Mesenchymal stem cell (in vitro differentiated cells and primary cell): ENCODE measurements around the gene FOLR3.

ENCODE experiments used
- DNase-seq: peaks from one replicate; pipeline ENCODE4 v3.0.0-alpha.2; 2013
- H2AFZ ChIP-seq: one replicate; pipeline ENCODE4 v1.6.1; 2013; ENCODE audit warnings: low read depth, mild to moderate bottlenecking, control low read depth, inconsistent platforms, low read length, moderate library complexity
- H2AK5ac ChIP-seq: 2 replicates; pipeline ENCODE4 v1.6.1; 2013; ENCODE audit warnings: low read length, moderate library complexity, mild to moderate bottlenecking, inconsistent platforms; ENCODE audit not compliant: severe bottlenecking
- H2BK120ac ChIP-seq: one replicate; pipeline ENCODE4 v1.6.1; 2013; ENCODE audit warnings: low read depth, mild to moderate bottlenecking, inconsistent platforms, low read length, moderate library complexity
- H2BK12ac ChIP-seq, 2 experiments: one replicate each; pipeline ENCODE4 v1.6.1; 2013; ENCODE audit warnings: inconsistent platforms in 2 of 2, low read length in 2 of 2, mild to moderate bottlenecking in 2 of 2, moderate library complexity in 2 of 2, control low read depth in 1 of 2
- H2BK15ac ChIP-seq: one replicate; pipeline ENCODE4 v1.6.1; 2013; ENCODE audit warnings: mild to moderate bottlenecking, low read depth, inconsistent platforms; ENCODE audit not compliant: poor library complexity, severe bottlenecking
- H2BK5ac ChIP-seq: 2 replicates; pipeline ENCODE4 v1.6.1; 2013; ENCODE audit warnings: low read depth, mild to moderate bottlenecking, low read length, control low read depth, inconsistent platforms; ENCODE audit not compliant: poor library complexity, severe bottlenecking
- H3K14ac ChIP-seq, 2 experiments: one replicate each; pipeline ENCODE4 v1.6.1; 2013; ENCODE audit warnings: inconsistent platforms in 2 of 2, low read length in 2 of 2, control low read depth in 1 of 2, mild to moderate bottlenecking in 1 of 2, moderate library complexity in 1 of 2
- H3K18ac ChIP-seq, 2 experiments: one replicate each; pipeline ENCODE4 v1.6.1; 2013; ENCODE audit warnings: inconsistent platforms in 2 of 2, low read length in 2 of 2, control low read depth in 1 of 2, low read depth in 1 of 2, mild to moderate bottlenecking in 1 of 2
- H3K23ac ChIP-seq, 2 experiments: one replicate each; pipeline ENCODE4 v1.6.1; 2013; ENCODE audit warnings: inconsistent platforms in 2 of 2, low read length in 2 of 2, mild to moderate bottlenecking in 2 of 2, moderate library complexity in 2 of 2, control low read depth in 1 of 2
- H3K27ac ChIP-seq: 2 replicates; pipeline ENCODE4 v1.5.1; 2013; ENCODE audit warnings: mild to moderate bottlenecking, moderate library complexity, low read length, control low read depth, inconsistent platforms; ENCODE audit not compliant: poor library complexity, severe bottlenecking
- H3K27me3 ChIP-seq, 2 experiments: 2 replicates each; pipeline versions ENCODE4 v1.6.1 to v1.7.0; 2013; ENCODE audit warnings: low read length in 2 of 2, mild to moderate bottlenecking in 2 of 2, moderate library complexity in 2 of 2, control low read depth in 1 of 2, inconsistent platforms in 1 of 2; ENCODE audit not compliant: control insufficient read depth in 1 of 2, insufficient read depth in 1 of 2
- H3K36me3 ChIP-seq, 2 experiments: 2 replicates each; pipeline versions ENCODE4 v1.6.1 to v1.7.0; 2013; ENCODE audit warnings: low read length in 2 of 2, control low read depth in 1 of 2, inconsistent platforms in 1 of 2, low read depth in 1 of 2, mild to moderate bottlenecking in 1 of 2; ENCODE audit not compliant: insufficient read depth in 2 of 2, control insufficient read depth in 1 of 2
- H3K4ac ChIP-seq, 2 experiments: one replicate each; pipeline ENCODE4 v1.6.1; 2013; ENCODE audit warnings: inconsistent platforms in 2 of 2, low read length in 2 of 2, mild to moderate bottlenecking in 2 of 2, moderate library complexity in 2 of 2, control low read depth in 1 of 2, low read depth in 1 of 2
- H3K4me1 ChIP-seq: 2 replicates; pipeline ENCODE4 v1.6.1; 2013; ENCODE audit warnings: low read depth, low read length, control low read depth; ENCODE audit not compliant: control insufficient read depth, insufficient read depth
- H3K4me2 ChIP-seq: 2 replicates; pipeline ENCODE4 v1.6.1; 2013; ENCODE audit warnings: low read length, mild to moderate bottlenecking, inconsistent platforms; ENCODE audit not compliant: poor library complexity, severe bottlenecking
- H3K4me3 ChIP-seq, 2 experiments: 2 replicates each; pipeline versions ENCODE4 v1.5.1 to v1.7.0; 2013; ENCODE audit warnings: low read length in 2 of 2, mild to moderate bottlenecking in 2 of 2, control low read depth in 1 of 2, low read depth in 1 of 2; ENCODE audit not compliant: insufficient read depth in 1 of 2
- H3K79me1 ChIP-seq: replicated peaks from 2 replicates; pipeline ENCODE4 v1.6.1; 2013; ENCODE audit warnings: mild to moderate bottlenecking, control low read depth, low read length, inconsistent platforms; ENCODE audit not compliant: poor library complexity, severe bottlenecking
- H3K9ac ChIP-seq: 2 replicates; pipeline ENCODE4 v1.7.0; 2013; ENCODE audit warnings: mild to moderate bottlenecking, low read length, moderate library complexity
- H3K9me3 ChIP-seq: 2 replicates; pipeline ENCODE4 v1.7.0; 2013; ENCODE audit warnings: mild to moderate bottlenecking, low read length; ENCODE audit not compliant: control insufficient read depth
- H4K8ac ChIP-seq: one replicate; pipeline ENCODE4 v1.6.1; 2013; ENCODE audit warnings: inconsistent platforms, mild to moderate bottlenecking, low read length, moderate library complexity
- H4K91ac ChIP-seq: one replicate; pipeline ENCODE4 v1.6.1; 2013; ENCODE audit warnings: mild to moderate bottlenecking, low read length, inconsistent platforms
- WGBS: methylation state at CpG from one replicate; pipeline ENCODE4 v1.1.7; 2013; ENCODE audit warnings: mixed read lengths; 5-methylcytosine and 5-hydroxymethylcytosine counted together

FOLR3 gene

GRCh38 chr11:72122607-72123006, 12.9 kb upstream of the FOLR3 start:
- H4K8ac ChIP-seq: no peak overlapping the region
- H3K9me3 ChIP-seq: no peaks in the 10 kb centered on the region
- H3K23ac ChIP-seq: no peak overlapping the region
- no peak overlapping the region for H3K4ac ChIP-seq
- H3K36me3 ChIP-seq: peaks cover 0 to 9% of the 10 kb centered on the region in 2 experiments
- no peak overlapping the region for H2BK12ac ChIP-seq
- H3K14ac ChIP-seq: no peak overlapping the region
- 85% methylated on average over 1 of the region's 1 CpG for WGBS
- H2AK5ac ChIP-seq: no peak overlapping the region
- H3K18ac ChIP-seq: no peak overlapping the region
- no peak overlapping the region for H2AFZ ChIP-seq
- no peaks in the 10 kb centered on the region for H3K4me1 ChIP-seq
- no peak for DNase-seq
- no peak overlapping the region for H3K4me3 ChIP-seq
- H3K79me1 ChIP-seq: no peaks in the 10 kb centered on the region
- H3K27ac ChIP-seq: no peak overlapping the region
- no peak overlapping the region for H2BK5ac ChIP-seq
- H3K9ac ChIP-seq: no peak overlapping the region
- no peak overlapping the region for H3K4me2 ChIP-seq
- H3K27me3 ChIP-seq: no peaks in the 10 kb centered on the region
- no peak overlapping the region for H2BK15ac ChIP-seq
- no peak overlapping the region for H4K91ac ChIP-seq
- H2BK120ac ChIP-seq: no peak overlapping the region

DNA sequence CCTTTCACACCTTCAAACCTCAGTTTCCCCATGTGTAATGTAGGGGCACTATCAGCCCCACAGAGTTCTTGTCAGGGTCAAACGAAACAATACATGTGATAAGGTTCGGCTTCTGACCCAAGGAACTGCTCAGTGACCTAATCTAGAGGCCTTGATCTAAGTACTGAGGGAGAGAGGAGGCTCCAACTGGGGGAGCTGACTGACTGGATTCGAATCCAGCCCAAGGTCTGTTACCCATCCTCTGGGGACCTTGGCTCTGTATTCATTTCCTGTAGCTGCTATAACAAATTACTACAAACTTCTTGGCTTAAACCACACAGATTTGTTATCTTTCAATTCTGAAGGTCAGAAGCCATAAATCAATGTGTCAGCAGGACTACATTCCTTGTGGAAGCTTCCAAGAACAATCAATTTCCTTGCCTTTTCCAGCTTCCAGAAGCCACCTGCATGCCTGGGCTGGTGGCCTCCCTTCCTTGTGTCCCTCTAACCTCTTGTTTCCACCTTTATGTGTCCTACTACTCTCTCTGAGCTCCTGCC, 12.3 kb upstream of the FOLR3 start:
- no peak overlapping the region for H3K23ac ChIP-seq

DNA sequence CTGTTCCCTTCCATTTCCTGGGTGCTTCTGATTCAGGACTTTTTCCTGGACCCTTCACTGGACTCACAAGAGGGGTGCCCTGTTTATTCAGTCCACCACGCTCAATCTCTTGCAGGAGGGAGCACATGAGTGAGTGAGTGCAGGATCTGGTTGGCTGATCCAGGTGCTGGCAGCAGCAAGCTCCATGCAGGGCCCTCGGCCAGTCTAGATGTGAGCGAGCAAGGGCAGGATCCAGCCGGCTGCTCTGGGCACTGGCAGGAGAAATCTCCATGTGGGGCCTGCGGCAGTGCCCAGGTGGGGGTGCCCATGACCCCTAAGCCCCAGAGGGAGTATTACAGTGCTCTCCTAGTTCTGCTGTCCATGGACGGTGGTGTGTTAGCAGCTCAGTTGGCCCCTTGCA, 11.5 kb upstream of the FOLR3 start:
- DNase-seq: no peak
- WGBS: 90% methylated on average over 6 of the region's 6 CpGs
- no peak overlapping the region for H3K18ac ChIP-seq

More for the DNA sequence above, 12.3 kb upstream of the FOLR3 start:
- Histone ChIP-seq H3K79me1 (no peaks in the 10 kb centered on the region), H2BK15ac (no peak overlapping the region), H2AFZ (no peak overlapping the region), H3K4me3 (no peak overlapping the region), H4K91ac (no peak overlapping the region), H2AK5ac (no peak overlapping the region), H3K36me3 (peaks cover 0 to 8% of the 10 kb centered on the region in 2 experiments), H2BK120ac (no peak overlapping the region), H3K4me1 (no peaks in the 10 kb centered on the region), H3K27ac (no peak overlapping the region), H3K4me2 (no peak overlapping the region), H2BK5ac (no peak overlapping the region), H3K14ac (no peak overlapping the region), H3K9ac (no peak overlapping the region), H4K8ac (no peak overlapping the region), H3K27me3 (no peaks in the 10 kb centered on the region), H3K4ac (no peak overlapping the region), H2BK12ac (no peak overlapping the region), H3K9me3 (no peaks in the 10 kb centered on the region), H3K18ac (no peak overlapping the region)
- no peak for DNase-seq
- WGBS: 71% methylated on average over 3 of the region's 3 CpGs

DNA sequence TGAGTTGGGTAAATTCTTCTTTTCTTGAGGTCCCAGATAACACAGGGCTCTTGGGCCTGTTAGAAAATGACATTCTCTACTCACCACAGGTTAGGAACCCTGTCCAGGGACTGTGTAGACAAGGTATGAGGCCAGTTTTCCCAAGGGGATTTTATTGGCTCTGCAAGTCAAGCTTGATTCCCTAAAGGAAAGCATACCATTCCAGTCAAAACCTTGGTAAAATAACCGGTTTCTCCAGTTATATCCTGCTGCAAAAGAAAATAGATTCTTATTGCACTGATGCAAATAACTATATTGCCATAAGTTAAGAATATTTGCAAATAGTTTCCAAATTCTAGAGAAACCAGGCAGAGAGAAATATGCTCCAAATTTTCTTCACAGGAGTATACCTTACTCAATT, 9.6 kb upstream of the FOLR3 start:
- Histone ChIP-seq H3K4ac (no peak overlapping the region), H3K9me3 (no peaks in the 10 kb centered on the region), H3K79me1 (no peaks in the 10 kb centered on the region), H4K91ac (no peak overlapping the region), H3K4me1 (no peaks in the 10 kb centered on the region), H3K27ac (no peak overlapping the region), H2BK15ac (no peak overlapping the region), H4K8ac (no peak overlapping the region), H3K36me3 (peaks cover 0 to 3% of the 10 kb centered on the region in 2 experiments), H2AK5ac (no peak overlapping the region), H3K9ac (no peak overlapping the region), H2AFZ (no peak overlapping the region), H3K4me3 (no peak overlapping the region), H3K14ac (no peak overlapping the region), H2BK5ac (no peak overlapping the region), H2BK120ac (no peak overlapping the region), H3K4me2 (no peak overlapping the region), H3K27me3 (no peaks in the 10 kb centered on the region), H2BK12ac (no peak overlapping the region), H3K23ac (no peak overlapping the region), H3K18ac (no peak overlapping the region)
- no peak for DNase-seq
- no CpG with 5 or more reads among the region's 1 CpG for WGBS

More for the DNA sequence above, 11.5 kb upstream of the FOLR3 start:
- H3K4me3 ChIP-seq: no peak overlapping the region
- H3K23ac ChIP-seq: no peak overlapping the region
- no peak overlapping the region for H4K91ac ChIP-seq
- H3K4ac ChIP-seq: no peak overlapping the region
- no peak overlapping the region for H3K14ac ChIP-seq
- no peak overlapping the region for H2BK15ac ChIP-seq
- H3K9me3 ChIP-seq: no peaks in the 10 kb centered on the region
- H3K4me1 ChIP-seq: no peaks in the 10 kb centered on the region
- no peak overlapping the region for H2AK5ac ChIP-seq
- H2BK120ac ChIP-seq: no peak overlapping the region
- no peaks in the 10 kb centered on the region for H3K79me1 ChIP-seq
- no peak overlapping the region for H3K9ac ChIP-seq
- H2BK12ac ChIP-seq: no peak overlapping the region
- no peak overlapping the region for H2BK5ac ChIP-seq
- no peak overlapping the region for H2AFZ ChIP-seq
- H3K4me2 ChIP-seq: no peak overlapping the region
- no peaks in the 10 kb centered on the region for H3K27me3 ChIP-seq
- H4K8ac ChIP-seq: no peak overlapping the region
- peaks cover 0 to 8% of the 10 kb centered on the region in 2 experiments for H3K36me3 ChIP-seq
- no peak overlapping the region for H3K27ac ChIP-seq
